Measurements from ENCODE around the gene FBF1. TPM values are rescaled to one million over a fixed set of nuclear protein-coding genes. Genes with fewer than 3 reads are reported as not detected.

Gene FBF1
- total and polyA plus RNA-seq, 2 donors (not counting 3 experiments of a cell fraction or from before 2014, with no cell fraction given), result 4.9 to 9.4 TPM

DNA sequence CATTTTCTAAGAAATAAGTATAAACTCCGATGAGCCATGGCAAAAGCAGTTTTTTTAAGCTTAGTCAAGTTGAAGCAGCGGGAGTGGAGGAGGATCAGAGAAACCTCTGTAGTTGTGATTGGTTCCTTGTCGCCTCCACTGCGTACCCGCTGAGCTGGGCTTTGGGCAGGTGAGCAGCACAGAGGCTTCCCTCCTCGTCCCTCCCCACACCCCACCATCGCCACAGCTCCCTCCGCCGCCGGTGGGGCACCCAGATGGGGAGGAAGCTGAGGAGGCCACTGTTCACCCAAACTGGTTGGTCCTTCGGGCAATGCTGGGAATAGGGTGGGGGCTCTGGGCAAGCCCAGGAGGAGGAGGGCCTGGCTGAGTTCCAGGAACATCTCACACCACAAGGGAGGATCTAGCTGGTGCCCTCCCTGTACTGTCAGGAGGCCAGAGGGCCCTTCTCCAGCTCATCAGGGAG is 31.0 kb downstream of the FBF1 start:
- Histone ChIP-seq H3K79me2 (ENCODE audit: control insufficient read depth, insufficient read depth, low read length) (no peaks in the 10 kb centered on the region), H3K9me1 (replicated peaks; ENCODE audit: control insufficient read depth, extremely low read depth, insufficient read depth, low read length) (no peaks in the 10 kb centered on the region), H3K9me3 (replicated peaks; ENCODE audit: control insufficient read depth, insufficient read depth, low read length) (no peaks in the 10 kb centered on the region), H3K27ac (ENCODE audit: insufficient read depth, low read depth, low read length) (no peak overlapping the region), H3K36me3 (ENCODE audit: control insufficient read depth in 2 of 2, extremely low read depth in 1 of 2, insufficient read depth in 2 of 2, low read length in 2 of 2) (no peaks in the 10 kb centered on the region), H3K9ac (replicated peaks; ENCODE audit: extremely low read depth, insufficient read depth, low read length) (no peak overlapping the region), H3K4me1 (ENCODE audit: control insufficient read depth, extremely low read depth, insufficient read depth, low read length) (no peaks in the 10 kb centered on the region), H3K27me3 (ENCODE audit: control insufficient read depth in 2 of 2, insufficient read depth in 2 of 2, low read length in 2 of 2) (no peaks in the 10 kb centered on the region), H3K4me3 (replicated peaks in 1 of 3; ENCODE audit: insufficient read depth in 1 of 3, low read depth in 1 of 3, low read length in 3 of 3) (no peak overlapping the region), H4K20me1 (replicated peaks; ENCODE audit: control insufficient read depth, extremely low read depth, insufficient read depth, low read length) (no peaks in the 10 kb centered on the region), H3K4me2 (ENCODE audit: insufficient read depth, low read length) (no peak overlapping the region), H2AFZ (ENCODE audit: low read depth, low read length) (no peak overlapping the region)
- FAIRE-seq (no peak), DNase-seq (ENCODE audit: low read depth, low spot score) (no peak)
- BruUV-seq (replicated peaks), result no TSS peak
- dilution Hi-C loops (cut with MboI; ENCODE audit: extremely low pct_ligation_motif_present, low sequenced_read_pairs) (no loop called here), intact Hi-C loops (cut with micrococcal nuclease) (no loop called here)
- POLR2A ChIA-PET, result no interaction called here
- CTCF ChIA-PET, result interaction anchor here (0.8 to 1.5 kb wide), 4 partner anchors 33 to 104 kb away, joined by 3 to 4 read pairs (median 3); no protein-coding TSS in a partner anchor
- TF ChIP-seq, protein P1, sequence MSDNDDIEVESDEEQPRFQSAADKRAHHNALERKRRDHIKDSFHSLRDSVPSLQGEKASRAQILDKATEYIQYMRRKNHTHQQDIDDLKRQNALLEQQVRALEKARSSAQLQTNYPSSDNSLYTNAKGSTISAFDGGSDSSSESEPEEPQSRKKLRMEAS (IDR thresholded peaks at IDR 0.05; ENCODE audit: insufficient read depth, insufficient read length), result no peak
- TF ChIP-seq FOS (IDR thresholded peaks at IDR 0.05; ENCODE audit: borderline replicate concordance, insufficient read depth, low read length) (no peak), GATA2 (IDR thresholded peaks at IDR 0.05; ENCODE audit: insufficient read depth, insufficient read length, low read depth, low read length) (no peak), EZH2 (IDR thresholded peaks at IDR 0.05; ENCODE audit: borderline replicate concordance, low read depth, low read length, severe bottlenecking) (no peak), POLR2AphosphoS5 (IDR thresholded peaks at IDR 0.05; ENCODE audit: insufficient read depth, low read depth, low read length) (no peak), JUN (IDR thresholded peaks at IDR 0.05; ENCODE audit: borderline replicate concordance, insufficient read depth, insufficient read length, low read depth) (no peak), MYC (IDR thresholded peaks at IDR 0.05; ENCODE audit: low read depth, low read length) (no peak), POLR2A (IDR thresholded peaks at IDR 0.05; ENCODE audit: low read depth, low read length) (no peak)
- TF ChIP-seq, protein P2, sequence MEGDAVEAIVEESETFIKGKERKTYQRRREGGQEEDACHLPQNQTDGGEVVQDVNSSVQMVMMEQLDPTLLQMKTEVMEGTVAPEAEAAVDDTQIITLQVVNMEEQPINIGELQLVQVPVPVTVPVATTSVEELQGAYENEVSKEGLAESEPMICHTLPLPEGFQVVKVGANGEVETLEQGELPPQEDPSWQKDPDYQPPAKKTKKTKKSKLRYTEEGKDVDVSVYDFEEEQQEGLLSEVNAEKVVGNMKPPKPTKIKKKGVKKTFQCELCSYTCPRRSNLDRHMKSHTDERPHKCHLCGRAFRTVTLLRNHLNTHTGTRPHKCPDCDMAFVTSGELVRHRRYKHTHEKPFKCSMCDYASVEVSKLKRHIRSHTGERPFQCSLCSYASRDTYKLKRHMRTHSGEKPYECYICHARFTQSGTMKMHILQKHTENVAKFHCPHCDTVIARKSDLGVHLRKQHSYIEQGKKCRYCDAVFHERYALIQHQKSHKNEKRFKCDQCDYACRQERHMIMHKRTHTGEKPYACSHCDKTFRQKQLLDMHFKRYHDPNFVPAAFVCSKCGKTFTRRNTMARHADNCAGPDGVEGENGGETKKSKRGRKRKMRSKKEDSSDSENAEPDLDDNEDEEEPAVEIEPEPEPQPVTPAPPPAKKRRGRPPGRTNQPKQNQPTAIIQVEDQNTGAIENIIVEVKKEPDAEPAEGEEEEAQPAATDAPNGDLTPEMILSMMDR (IDR thresholded peaks at IDR 0.05; ENCODE audit: extremely low read depth in 1 of 2, insufficient read depth in 1 of 2, low read depth in 1 of 2, low read length in 2 of 2), result no peak

Measured in endothelial cell of umbilical vein (primary cell).